ENCODE measurements around the gene RPS29. TPM values are rescaled to one million over a fixed set of nuclear protein-coding genes. Genes with fewer than 3 reads are reported as not detected.
A peak's percentile ranks its signal among the peaks of the same experiment; 100 is the strongest.

The RPS29 gene
- total and polyA plus RNA-seq, 2 of the 13 experiments (the other 11 are each of a cell fraction or from before 2014, with no cell fraction given): 4,303 to 8,215 TPM

DNA sequence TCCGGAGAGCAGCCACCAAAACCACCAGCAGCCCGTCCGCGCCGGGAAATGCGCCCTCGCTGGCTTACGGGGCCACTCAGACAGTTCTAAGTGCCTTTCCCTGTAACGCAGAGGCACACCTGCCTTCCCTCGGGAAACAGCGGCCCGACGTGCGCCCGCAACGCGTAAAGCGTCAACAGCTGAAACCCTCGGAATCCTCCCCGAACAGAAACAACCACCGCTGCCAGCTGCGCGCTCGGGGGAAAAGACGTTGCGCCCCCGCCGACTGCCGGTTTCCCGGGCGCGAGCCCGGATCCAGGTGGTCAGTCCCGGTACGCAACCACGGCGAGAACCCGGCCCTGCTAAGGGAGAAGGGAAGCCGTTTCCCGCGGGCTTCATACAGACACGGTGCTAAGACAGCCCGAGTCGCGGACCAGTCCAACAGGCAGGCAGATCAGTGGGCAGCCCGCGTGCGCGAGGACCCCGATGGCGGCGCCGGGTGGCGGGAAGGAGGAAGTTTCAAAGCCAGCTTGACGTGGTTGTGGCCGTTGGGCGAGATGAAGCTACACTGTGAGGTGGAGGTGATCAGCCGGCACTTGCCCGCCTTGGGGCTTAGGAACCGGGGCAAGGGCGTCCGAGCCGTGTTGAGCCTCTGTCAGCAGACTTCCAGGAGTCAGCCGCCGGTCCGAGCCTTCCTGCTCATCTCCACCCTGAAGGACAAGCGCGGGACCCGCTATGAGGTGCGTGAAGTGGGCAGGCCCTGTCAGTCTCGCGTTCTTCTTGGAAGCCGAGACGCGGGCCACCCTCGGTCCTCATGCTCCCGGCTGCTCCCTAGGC lies 12.5 kb upstream of the RPS29 start, which contains the start of gene LRR1 (continued):
- TF ChIP-seq, protein P1, sequence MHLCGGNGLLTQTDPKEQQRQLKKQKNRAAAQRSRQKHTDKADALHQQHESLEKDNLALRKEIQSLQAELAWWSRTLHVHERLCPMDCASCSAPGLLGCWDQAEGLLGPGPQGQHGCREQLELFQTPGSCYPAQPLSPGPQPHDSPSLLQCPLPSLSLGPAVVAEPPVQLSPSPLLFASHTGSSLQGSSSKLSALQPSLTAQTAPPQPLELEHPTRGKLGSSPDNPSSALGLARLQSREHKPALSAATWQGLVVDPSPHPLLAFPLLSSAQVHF (CRISPR knock-in tag; IDR thresholded peaks at IDR 0.05): peak; percentile 81; the same call in 1 of the 2 replicates
- peak; percentile 74 for TF ChIP-seq TBX2 (CRISPR knock-in tag; IDR thresholded peaks at IDR 0.05; ENCODE audit: borderline replicate concordance)
- TF ChIP-seq, protein P2, sequence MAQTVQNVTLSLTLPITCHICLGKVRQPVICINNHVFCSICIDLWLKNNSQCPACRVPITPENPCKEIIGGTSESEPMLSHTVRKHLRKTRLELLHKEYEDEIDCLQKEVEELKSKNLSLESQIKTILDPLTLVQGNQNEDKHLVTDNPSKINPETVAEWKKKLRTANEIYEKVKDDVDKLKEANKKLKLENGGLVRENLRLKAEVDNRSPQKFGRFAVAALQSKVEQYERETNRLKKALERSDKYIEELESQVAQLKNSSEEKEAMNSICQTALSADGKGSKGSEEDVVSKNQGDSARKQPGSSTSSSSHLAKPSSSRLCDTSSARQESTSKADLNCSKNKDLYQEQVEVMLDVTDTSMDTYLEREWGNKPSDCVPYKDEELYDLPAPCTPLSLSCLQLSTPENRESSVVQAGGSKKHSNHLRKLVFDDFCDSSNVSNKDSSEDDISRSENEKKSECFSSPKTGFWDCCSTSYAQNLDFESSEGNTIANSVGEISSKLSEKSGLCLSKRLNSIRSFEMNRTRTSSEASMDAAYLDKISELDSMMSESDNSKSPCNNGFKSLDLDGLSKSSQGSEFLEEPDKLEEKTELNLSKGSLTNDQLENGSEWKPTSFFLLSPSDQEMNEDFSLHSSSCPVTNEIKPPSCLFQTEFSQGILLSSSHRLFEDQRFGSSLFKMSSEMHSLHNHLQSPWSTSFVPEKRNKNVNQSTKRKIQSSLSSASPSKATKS (CRISPR knock-in tag; IDR thresholded peaks at IDR 0.05): 0 out of 2 replicates have a peak, but pooled peaks have one; percentile 38
- TF ChIP-seq SMARCC2 (IDR thresholded peaks at IDR 0.05): no peak
- TF ChIP-seq, protein P3, sequence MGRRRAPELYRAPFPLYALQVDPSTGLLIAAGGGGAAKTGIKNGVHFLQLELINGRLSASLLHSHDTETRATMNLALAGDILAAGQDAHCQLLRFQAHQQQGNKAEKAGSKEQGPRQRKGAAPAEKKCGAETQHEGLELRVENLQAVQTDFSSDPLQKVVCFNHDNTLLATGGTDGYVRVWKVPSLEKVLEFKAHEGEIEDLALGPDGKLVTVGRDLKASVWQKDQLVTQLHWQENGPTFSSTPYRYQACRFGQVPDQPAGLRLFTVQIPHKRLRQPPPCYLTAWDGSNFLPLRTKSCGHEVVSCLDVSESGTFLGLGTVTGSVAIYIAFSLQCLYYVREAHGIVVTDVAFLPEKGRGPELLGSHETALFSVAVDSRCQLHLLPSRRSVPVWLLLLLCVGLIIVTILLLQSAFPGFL (CRISPR knock-in tag; IDR thresholded peaks at IDR 0.05): no peak
- peak; percentile 42 for TF ChIP-seq ZNF883 (CRISPR knock-in tag; IDR thresholded peaks at IDR 0.05; ENCODE audit: not compliant biosample characterization)
- TF ChIP-seq, protein P4, sequence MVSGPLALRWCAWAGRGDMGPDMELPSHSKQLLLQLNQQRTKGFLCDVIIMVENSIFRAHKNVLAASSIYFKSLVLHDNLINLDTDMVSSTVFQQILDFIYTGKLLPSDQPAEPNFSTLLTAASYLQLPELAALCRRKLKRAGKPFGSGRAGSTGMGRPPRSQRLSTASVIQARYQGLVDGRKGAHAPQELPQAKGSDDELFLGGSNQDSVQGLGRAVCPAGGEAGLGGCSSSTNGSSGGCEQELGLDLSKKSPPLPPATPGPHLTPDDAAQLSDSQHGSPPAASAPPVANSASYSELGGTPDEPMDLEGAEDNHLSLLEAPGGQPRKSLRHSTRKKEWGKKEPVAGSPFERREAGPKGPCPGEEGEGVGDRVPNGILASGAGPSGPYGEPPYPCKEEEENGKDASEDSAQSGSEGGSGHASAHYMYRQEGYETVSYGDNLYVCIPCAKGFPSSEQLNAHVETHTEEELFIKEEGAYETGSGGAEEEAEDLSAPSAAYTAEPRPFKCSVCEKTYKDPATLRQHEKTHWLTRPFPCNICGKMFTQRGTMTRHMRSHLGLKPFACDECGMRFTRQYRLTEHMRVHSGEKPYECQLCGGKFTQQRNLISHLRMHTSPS (CRISPR knock-in tag; IDR thresholded peaks at IDR 0.05; ENCODE audit: low read depth): peak; percentile 44
- TF ChIP-seq, protein P5, sequence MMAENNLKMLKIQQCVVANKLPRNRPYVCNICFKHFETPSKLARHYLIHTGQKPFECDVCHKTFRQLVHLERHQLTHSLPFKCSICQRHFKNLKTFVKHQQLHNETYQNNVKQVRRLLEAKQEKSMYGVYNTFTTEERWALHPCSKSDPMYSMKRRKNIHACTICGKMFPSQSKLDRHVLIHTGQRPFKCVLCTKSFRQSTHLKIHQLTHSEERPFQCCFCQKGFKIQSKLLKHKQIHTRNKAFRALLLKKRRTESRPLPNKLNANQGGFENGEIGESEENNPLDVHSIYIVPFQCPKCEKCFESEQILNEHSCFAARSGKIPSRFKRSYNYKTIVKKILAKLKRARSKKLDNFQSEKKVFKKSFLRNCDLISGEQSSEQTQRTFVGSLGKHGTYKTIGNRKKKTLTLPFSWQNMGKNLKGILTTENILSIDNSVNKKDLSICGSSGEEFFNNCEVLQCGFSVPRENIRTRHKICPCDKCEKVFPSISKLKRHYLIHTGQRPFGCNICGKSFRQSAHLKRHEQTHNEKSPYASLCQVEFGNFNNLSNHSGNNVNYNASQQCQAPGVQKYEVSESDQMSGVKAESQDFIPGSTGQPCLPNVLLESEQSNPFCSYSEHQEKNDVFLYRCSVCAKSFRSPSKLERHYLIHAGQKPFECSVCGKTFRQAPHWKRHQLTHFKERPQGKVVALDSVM (CRISPR knock-in tag; IDR thresholded peaks at IDR 0.05): peak; percentile 74
- TF ChIP-seq, protein P6, sequence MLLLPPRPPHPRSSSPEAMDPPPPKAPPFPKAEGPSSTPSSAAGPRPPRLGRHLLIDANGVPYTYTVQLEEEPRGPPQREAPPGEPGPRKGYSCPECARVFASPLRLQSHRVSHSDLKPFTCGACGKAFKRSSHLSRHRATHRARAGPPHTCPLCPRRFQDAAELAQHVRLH (CRISPR knock-in tag; IDR thresholded peaks at IDR 0.05; ENCODE audit: borderline replicate concordance, low read depth): peak; percentile 72; the same call in 1 of the 2 replicates
- no peak for TF ChIP-seq ZNF337 (CRISPR knock-in tag; IDR thresholded peaks at IDR 0.05; ENCODE audit: borderline replicate concordance, low read depth)
- TF ChIP-seq ZNF737 (CRISPR knock-in tag; IDR thresholded peaks at IDR 0.05; ENCODE audit: borderline replicate concordance): peak; percentile 58; the same call in 1 of the 2 replicates
- no peak for TF ChIP-seq ARNTL (CRISPR knock-in tag; IDR thresholded peaks at IDR 0.05)
- no peak for TF ChIP-seq ELF4 (CRISPR knock-in tag; IDR thresholded peaks at IDR 0.05; ENCODE audit: borderline replicate concordance)
- TF ChIP-seq MXD4 (CRISPR knock-in tag; IDR thresholded peaks at IDR 0.05): peak; percentile 94
- TF ChIP-seq SOX6 (IDR thresholded peaks at IDR 0.05): no peak
- peak; percentile 64 for TF ChIP-seq SOX6 (CRISPR knock-in tag; IDR thresholded peaks at IDR 0.05)
- peak; percentile 86; the same call in 1 of the 2 replicates for TF ChIP-seq HNRNPL (IDR thresholded peaks at IDR 0.05; ENCODE audit: low read depth, low read length)
- TF ChIP-seq NAIF1 (CRISPR knock-in tag; IDR thresholded peaks at IDR 0.05; ENCODE audit: borderline replicate concordance): peak; percentile 87; the same call in 1 of the 2 replicates
- no peak for TF ChIP-seq ZNF354B (CRISPR knock-in tag; IDR thresholded peaks at IDR 0.05)
- TF ChIP-seq PLRG1 (conservative IDR thresholded peaks at IDR 0.05): no peak
